Esophagus squamous epithelium (tissue), 5 donors: Measurements from ENCODE around the gene DHX15. TPM values are rescaled to one million over a fixed set of nuclear protein-coding genes. Genes with fewer than 3 reads are reported as not detected.

Source experiments
- DNase-seq: peaks from one replicate; lab custom pipeline; 2025; lab: John Stamatoyannopoulos, UW
- H3K27ac ChIP-seq, 4 donors: fragments of 200-600 bp; sonication (generic); one replicate each; pipeline ENCODE4 v1.5.1; 2016 to 2019; ENCODE audit warnings: mild to moderate bottlenecking in 1 of 4
- H3K27me3 ChIP-seq, 4 donors: fragments of 200-600 bp; sonication (generic); 1 replicate in 3 of 4; 2 replicates in 1 of 4; pipeline versions ENCODE4 v1.5.1 to v1.6.0; 2017 to 2021; ENCODE audit warnings: antibody characterized with exemption in 1 of 4
- H3K36me3 ChIP-seq, 3 donors: fragments of 200-600 bp; sonication (generic); one replicate each; pipeline ENCODE4 v1.5.1; 2016 to 2019
- H3K4me1 ChIP-seq, 3 donors: fragments of 200-600 bp; sonication (generic); one replicate each; pipeline ENCODE4 v1.5.1; 2017 to 2019
- H3K4me3 ChIP-seq, 4 donors: fragments of 200-600 bp; sonication (generic); 1 replicate in 3 of 4; 2 replicates in 1 of 4; pipeline ENCODE4 v1.5.1; 2016 to 2019; ENCODE audit warnings: mild to moderate bottlenecking in 2 of 4, moderate library complexity in 1 of 4
- H3K9me3 ChIP-seq, 3 donors: fragments of 200-600 bp; sonication (generic); one replicate each; pipeline ENCODE4 v1.5.1; 2016 to 2019
- POLR2A ChIP-seq, 4 donors: fragments of 450-650 bp; IDR thresholded peaks; one replicate each; pipeline ENCODE4 v1.6.1; 2017; ENCODE audit warnings: antibody characterized with exemption in 4 of 4, mild to moderate bottlenecking in 4 of 4, moderate library complexity in 3 of 4
- WGBS, 2 donors: methylation state at CpG; one replicate each; pipeline ENCODE4 v1.1.5; 2018; 5-methylcytosine and 5-hydroxymethylcytosine counted together
- intact Hi-C: fragments of 100-400 bp; cut with DNase I; formaldehyde crosslinking; loops from one replicate; pipeline ENCODE4 v1.15.0; 2022
- total RNA-seq, 4 donors: library from RNA; depleted of rRNA; stranded (reverse); fragments of >200 nt; gene quantifications; one replicate each; pipeline ENCODE4 v1.1.0, GENCODE V29; 2016
- TF ChIP-seq, protein P1 (sequence below), 6 experiments: fragments of 450-650 bp in 4 of 6; fragments of 200-600 bp in 2 of 6; sonication (generic) in 2 of 6; IDR thresholded peaks; one replicate each; pipeline ENCODE4 v1.5.1; 2016 to 2019; ENCODE audit warnings: antibody characterized with exemption in 6 of 6, mild to moderate bottlenecking in 4 of 6, moderate library complexity in 4 of 6
- donor health status: DM: yes; HTN: yes; CAD: no.

Gene DHX15
- total RNA-seq, 4 donors from 2014 or later: 74.1 to 160 (median 119) TPM

DNA sequence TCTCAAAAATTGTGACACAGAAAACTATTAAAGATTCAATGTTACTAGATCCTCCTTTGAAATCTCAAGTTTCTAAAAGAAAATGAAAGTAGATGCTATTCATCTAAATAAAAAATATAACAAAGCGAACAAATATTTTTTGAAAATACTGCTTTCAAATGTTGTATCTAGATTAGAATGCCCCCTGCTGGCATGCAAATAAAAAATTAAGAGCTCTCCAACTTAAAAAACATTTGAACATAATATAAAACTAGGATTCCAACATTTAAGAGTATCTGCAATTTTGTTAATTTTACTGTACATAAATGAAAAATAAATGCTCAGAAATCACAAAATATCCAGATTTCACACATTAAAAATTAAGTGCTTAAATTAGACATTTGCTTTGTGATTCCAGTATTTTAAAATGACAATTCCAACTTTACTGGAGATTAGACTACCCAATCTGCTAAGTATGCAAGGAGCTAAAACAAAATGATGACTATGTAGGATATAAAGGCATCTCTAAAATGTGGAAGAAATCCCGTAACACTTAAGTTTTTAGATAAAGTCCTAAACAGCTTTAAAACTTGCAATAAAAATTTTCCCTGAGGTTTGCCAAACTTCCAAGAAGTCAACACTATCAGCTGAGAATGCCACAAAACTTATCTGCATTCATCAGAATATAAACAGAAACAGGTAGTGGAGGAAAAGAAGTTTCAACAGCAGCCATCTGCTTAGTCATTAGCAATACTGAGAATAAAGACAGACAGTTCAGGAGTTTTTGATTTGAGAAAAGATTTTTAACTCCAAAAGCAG is 32.7 kb downstream of the DHX15 start:
- DNase-seq: no peak
- Histone ChIP-seq H3K36me3 (peaks cover 0 to 74% (median 7%) of the 10 kb centered on the region in 3 donors), H3K27me3 (no peaks in the 10 kb centered on the region), H3K27ac (no peak overlapping the region), H3K4me3 (no peak overlapping the region), H3K9me3 (no peaks in the 10 kb centered on the region), H3K4me1 (peaks cover 0 to 38% (median under 1%) of the 10 kb centered on the region in 3 donors)
- TF ChIP-seq, protein P1, sequence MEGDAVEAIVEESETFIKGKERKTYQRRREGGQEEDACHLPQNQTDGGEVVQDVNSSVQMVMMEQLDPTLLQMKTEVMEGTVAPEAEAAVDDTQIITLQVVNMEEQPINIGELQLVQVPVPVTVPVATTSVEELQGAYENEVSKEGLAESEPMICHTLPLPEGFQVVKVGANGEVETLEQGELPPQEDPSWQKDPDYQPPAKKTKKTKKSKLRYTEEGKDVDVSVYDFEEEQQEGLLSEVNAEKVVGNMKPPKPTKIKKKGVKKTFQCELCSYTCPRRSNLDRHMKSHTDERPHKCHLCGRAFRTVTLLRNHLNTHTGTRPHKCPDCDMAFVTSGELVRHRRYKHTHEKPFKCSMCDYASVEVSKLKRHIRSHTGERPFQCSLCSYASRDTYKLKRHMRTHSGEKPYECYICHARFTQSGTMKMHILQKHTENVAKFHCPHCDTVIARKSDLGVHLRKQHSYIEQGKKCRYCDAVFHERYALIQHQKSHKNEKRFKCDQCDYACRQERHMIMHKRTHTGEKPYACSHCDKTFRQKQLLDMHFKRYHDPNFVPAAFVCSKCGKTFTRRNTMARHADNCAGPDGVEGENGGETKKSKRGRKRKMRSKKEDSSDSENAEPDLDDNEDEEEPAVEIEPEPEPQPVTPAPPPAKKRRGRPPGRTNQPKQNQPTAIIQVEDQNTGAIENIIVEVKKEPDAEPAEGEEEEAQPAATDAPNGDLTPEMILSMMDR (IDR thresholded peaks at IDR 0.05): peak in 4 of 6 experiments; percentile 10 to 33 (median 26)
- TF ChIP-seq POLR2A (IDR thresholded peaks at IDR 0.05): no peak
- WGBS, 2 donors: 82 to 83% methylated on average over 2 of the region's 2 CpGs
- intact Hi-C loops: no loop called here

DNA sequence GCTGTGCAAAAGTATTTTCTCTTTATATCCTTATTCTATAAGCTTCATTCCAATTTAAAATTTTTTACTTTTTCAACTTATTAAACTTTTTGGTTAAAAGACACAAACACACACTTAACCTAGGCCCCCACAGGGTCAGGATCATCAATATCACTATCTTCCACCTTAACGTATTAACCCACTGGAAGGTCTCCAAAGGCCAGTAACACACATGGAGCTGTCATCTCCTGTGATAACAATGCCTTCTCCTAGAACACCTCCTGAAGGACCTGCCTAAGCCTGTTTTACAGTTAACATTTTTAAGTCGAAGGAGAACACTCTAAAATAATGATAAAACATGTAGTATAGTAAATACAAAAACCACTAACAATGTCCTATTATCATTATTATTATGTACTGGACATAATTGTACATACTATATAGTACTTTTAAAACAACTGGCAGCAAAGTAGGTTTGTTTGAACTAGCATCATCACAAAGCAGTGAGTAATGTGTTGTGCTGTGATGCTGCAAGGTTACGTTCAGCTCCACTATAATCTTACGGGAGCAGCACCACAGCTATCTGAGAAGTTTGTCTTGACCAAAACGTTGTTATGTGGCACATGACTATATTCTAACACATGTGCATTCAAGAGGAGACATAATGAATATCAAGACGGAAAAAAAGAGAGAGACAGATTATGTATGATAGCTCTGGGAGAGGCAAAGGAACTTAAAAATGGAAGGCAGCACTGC is 33.7 kb downstream of the DHX15 start:
- Histone ChIP-seq H3K27ac (no peak overlapping the region), H3K4me1 (peaks cover 0 to 34% (median 0%) of the 10 kb centered on the region in 3 donors), H3K27me3 (no peaks in the 10 kb centered on the region), H3K36me3 (peaks cover 0 to 80% (median 7%) of the 10 kb centered on the region in 3 donors), H3K4me3 (no peak overlapping the region), H3K9me3 (no peaks in the 10 kb centered on the region)
- TF ChIP-seq POLR2A (IDR thresholded peaks at IDR 0.05): no peak
- TF ChIP-seq, protein P1 (IDR thresholded peaks at IDR 0.05): no peak
- intact Hi-C loops: no loop called here
- DNase-seq: no peak
- 57 to 60% methylated on average over 6 of the region's 6 CpGs for WGBS, 2 donors

DNA sequence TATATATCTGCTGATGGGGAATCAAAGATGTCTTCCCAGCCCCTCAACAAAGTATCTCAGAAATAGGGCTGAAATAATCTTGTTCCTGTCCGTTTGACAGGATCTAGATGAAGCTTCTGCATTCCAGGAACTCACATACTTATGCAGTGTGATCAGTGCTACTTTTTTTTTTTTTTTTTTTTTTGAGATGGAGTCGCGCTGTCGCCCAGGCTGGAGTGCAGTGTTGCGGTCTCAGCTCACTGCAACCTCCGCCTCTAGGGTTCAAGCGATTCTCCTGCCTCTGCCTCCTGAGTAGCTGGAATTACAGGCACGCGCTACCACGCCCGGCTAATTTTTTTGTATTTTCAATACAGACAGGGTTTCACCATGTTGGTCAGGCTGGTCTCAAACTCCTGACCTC is 36.4 kb downstream of the DHX15 start:
- Histone ChIP-seq H3K27me3 (no peaks in the 10 kb centered on the region), H3K9me3 (no peaks in the 10 kb centered on the region), H3K27ac (no peak overlapping the region), H3K36me3 (peaks cover 0 to 63% (median under 1%) of the 10 kb centered on the region in 3 donors), H3K4me3 (no peak overlapping the region), H3K4me1 (peaks cover 0 to 48% (median 3%) of the 10 kb centered on the region in 3 donors)
- intact Hi-C loops: no loop called here
- TF ChIP-seq POLR2A (IDR thresholded peaks at IDR 0.05): no peak
- TF ChIP-seq, protein P1 (IDR thresholded peaks at IDR 0.05): no peak
- DNase-seq: no peak
- WGBS, 2 donors: 89 to 94% methylated on average over 11 of the region's 11 CpGs

DNA sequence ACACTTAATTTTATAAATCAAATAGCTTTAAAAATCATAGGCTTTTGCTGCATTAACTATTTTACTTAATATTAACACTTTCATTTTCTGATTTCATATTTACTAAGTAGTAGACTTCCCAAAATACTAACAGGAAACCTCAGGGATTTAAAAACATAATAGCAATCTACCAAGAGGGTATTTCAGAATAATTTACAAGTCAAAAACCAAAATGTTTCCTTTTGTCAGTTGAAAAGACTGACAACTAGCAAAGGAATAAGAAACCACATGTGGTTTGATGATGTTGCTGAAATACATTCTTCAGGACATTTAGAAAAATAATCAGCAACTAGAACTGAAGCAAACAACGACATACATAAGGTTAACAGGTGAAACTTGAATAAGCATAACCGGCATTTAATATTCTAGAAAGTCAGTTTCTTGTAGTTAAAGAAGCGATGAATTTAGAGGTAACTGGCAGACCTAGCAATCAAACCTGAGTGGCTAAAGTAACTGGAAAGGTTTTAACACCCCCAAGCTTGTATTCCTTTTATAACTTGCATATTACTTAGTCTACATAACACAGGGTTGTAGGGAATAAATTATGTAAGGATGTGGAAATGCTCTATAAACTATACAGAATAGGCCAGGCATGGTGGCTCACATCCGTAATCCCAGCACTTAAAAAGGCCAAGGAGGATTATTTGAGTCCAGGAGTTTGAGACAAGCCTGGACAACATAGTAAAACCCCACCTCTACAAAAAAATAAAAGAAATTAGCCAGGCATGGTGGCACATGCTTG is 40.0 kb downstream of the DHX15 start:
- Histone ChIP-seq H3K4me3 (no peak overlapping the region), H3K4me1 (peaks cover 0 to 33% (median 3%) of the 10 kb centered on the region in 3 donors), H3K27ac (no peak overlapping the region), H3K9me3 (no peaks in the 10 kb centered on the region), H3K27me3 (no peaks in the 10 kb centered on the region), H3K36me3 (peaks cover 0 to 77% (median 0%) of the 10 kb centered on the region in 3 donors)
- intact Hi-C loops: no loop called here
- no peak for DNase-seq
- 65 to 67% methylated on average over 4 of the region's 4 CpGs for WGBS, 2 donors
- TF ChIP-seq POLR2A (IDR thresholded peaks at IDR 0.05): no peak
- TF ChIP-seq, protein P1 (IDR thresholded peaks at IDR 0.05): no peak
